HepG2 (cell line): Measurements from ENCODE around the gene HRH3.
A peak's percentile ranks its signal among the peaks of the same experiment; 100 is the strongest.

ENCODE experiments used
- AKNA ChIP-seq: sonication (generic); formaldehyde crosslinking; IDR thresholded peaks from 2 replicates; pipeline ENCODE4 v1.4.0; 2020; ENCODE audit warnings: missing genetic modification reagents, borderline replicate concordance
- CTCF ChIP-seq: sonication (generic); formaldehyde crosslinking; IDR thresholded peaks from 2 replicates; pipeline ENCODE4 v1.5.0; 2020; ENCODE audit warnings: mild to moderate bottlenecking, missing genetic modification reagents, moderate library complexity
- GATAD2A ChIP-seq: IDR thresholded peaks from 2 replicates; pipeline ENCODE4 v1.6.1; 2016
- MLX ChIP-seq: IDR thresholded peaks from 2 replicates; pipeline ENCODE4 v1.6.1; 2016
- U2AF1 ChIP-seq: fragments of 200-400 bp; formaldehyde crosslinking; optimal IDR thresholded peaks from 2 replicates; pipeline ENCODE3; 2017; ENCODE audit warnings: mild to moderate bottlenecking, low read depth, low read length
- UBTF ChIP-seq: sonication (generic); formaldehyde crosslinking; IDR thresholded peaks from 2 replicates; pipeline ENCODE4 v1.4.0; 2020; ENCODE audit warnings: mild to moderate bottlenecking, missing genetic modification reagents
- ZNF572 ChIP-seq: sonication (generic); formaldehyde crosslinking; IDR thresholded peaks from 2 replicates; pipeline ENCODE4 v1.5.1; 2020; ENCODE audit warnings: mild to moderate bottlenecking, missing genetic modification reagents
- ZSCAN5A ChIP-seq: sonication (generic); formaldehyde crosslinking; IDR thresholded peaks from 2 replicates; pipeline ENCODE4 v1.8.0; 2022; ENCODE audit warnings: mild to moderate bottlenecking, missing genetic modification reagents, borderline replicate concordance

- TF ChIP-seq UBTF (CRISPR knock-in tag) (0 out of 2 replicates have a peak, but pooled peaks have one; percentile 5), GATAD2A (no peak), MLX (CRISPR knock-in tag) (no peak), U2AF1 (no peak), ZSCAN5A (CRISPR knock-in tag) (no peak), CTCF (CRISPR knock-in tag) (no peak), AKNA (no peak), ZNF572 (CRISPR knock-in tag) (no peak)
These were observed 17.4 kb upstream of the HRH3 start for GRCh38 chr20:62237514-62237800.
